K562 (cell line): ENCODE results near the gene NDUFC2. TPM values are rescaled to one million over a fixed set of nuclear protein-coding genes. Genes with fewer than 3 reads are reported as not detected.

ENCODE experiments used
- CBX2 ChIP-seq: fragments of 200-600 bp; sonication (generic); IDR thresholded peaks from one replicate; pipeline ENCODE4 v1.6.1; 2012; ENCODE audit warnings: mild to moderate bottlenecking, low read length, inconsistent platforms; ENCODE audit not compliant: insufficient read depth, poor library complexity, severe bottlenecking
- ETV5 ChIP-seq: sonication (generic); formaldehyde crosslinking; IDR thresholded peaks from 2 replicates; pipeline ENCODE4 v1.4.0; 2020; ENCODE audit warnings: low read depth, mild to moderate bottlenecking, missing genetic modification reagents
- FOXA3 ChIP-seq, 2 experiments: fragments of 450-650 bp in 1 of 2; sonication (generic) in 1 of 2; formaldehyde crosslinking; IDR thresholded peaks in 1 of 2; conservative IDR thresholded peaks in 1 of 2; 2 replicates each; pipeline versions ENCODE4 v1.4.0 to v1.8.0; 2020 to 2022; ENCODE audit warnings: mild to moderate bottlenecking in 2 of 2, missing genetic modification reagents in 1 of 2
- KAT2B ChIP-seq: IDR thresholded peaks from one replicate; pipeline ENCODE4 v1.6.1; 2012; ENCODE audit warnings: low read depth, mild to moderate bottlenecking, control low read depth, inconsistent platforms, low read length, moderate library complexity
- LCOR ChIP-seq: sonication (generic); formaldehyde crosslinking; IDR thresholded peaks from 2 replicates; pipeline ENCODE4 v1.8.0; 2022; ENCODE audit warnings: mild to moderate bottlenecking, missing genetic modification reagents
- PCBP1 ChIP-seq: fragments of 200-400 bp; formaldehyde crosslinking; IDR thresholded peaks from 2 replicates; pipeline ENCODE4 v1.6.1; 2018; ENCODE audit warnings: mild to moderate bottlenecking, low read depth, low read length; ENCODE audit not compliant: poor library complexity, severe bottlenecking
- ZNF134 ChIP-seq: fragments of 250-450 bp; sonication (Bioruptor Pico); conservative IDR thresholded peaks from 2 replicates; pipeline ENCODE4 v1.4.0; 2020
- polyA plus RNA-seq, 8 experiments: library from polyadenylated mRNA; depleted of rRNA in 4 of 8; stranded (reverse) in 5 of 8; unstranded in 3 of 8; fragments of >200 nt; fragmentation: Nextera tagmentation in 2 of 8; fragmentation: Illumina TruSeq in 1 of 8; extraction: Ambion mirVana in 2 of 8; extraction: Trizol in 1 of 8; gene quantifications; 2 replicates each; pipeline versions ENCODE4 v1.2.1 to v1.2.3, GENCODE V29; 2011 to 2014; ENCODE audit warnings: inconsistent platforms in 1 of 8, missing spikeins in 1 of 8
- total RNA-seq, 7 experiments: library from RNA; depleted of rRNA in 6 of 7; stranded (reverse); fragments of >200 nt in 6 of 7; fragmentation: Illumina TruSeq in 2 of 7; extraction: Trizol in 2 of 7; gene quantifications; 2 replicates each; pipeline versions ENCODE4 v1.2.1 to v1.2.3, GENCODE V29; 2011 to 2021; ENCODE audit warnings: low replicate concordance in 1 of 7
- TF ChIP-seq, protein P1 (sequence below): fragments of 250-450 bp; sonication (Bioruptor Pico); IDR thresholded peaks from 2 replicates; pipeline ENCODE4 v1.8.0; 2021; ENCODE audit warnings: borderline replicate concordance, mild to moderate bottlenecking, moderate library complexity; ENCODE audit not compliant: poor library complexity, severe bottlenecking
- TF ChIP-seq, protein P2 (sequence below): sonication (generic); formaldehyde crosslinking; IDR thresholded peaks from 2 replicates; pipeline ENCODE4 v1.8.1; 2023; ENCODE audit warnings: mild to moderate bottlenecking, missing genetic modification reagents, moderate library complexity
- TF ChIP-seq, protein P3 (sequence below), 2 experiments: IDR thresholded peaks; 2 replicates each; pipeline ENCODE4 v1.6.1; 2012; ENCODE audit warnings: improper control_type of control experiment in 2 of 2, low read depth in 2 of 2, low read length in 2 of 2, borderline replicate concordance in 1 of 2
- TF ChIP-seq, protein P4 (sequence below): fragments of 450-650 bp; IDR thresholded peaks from 2 replicates; pipeline ENCODE4 v1.6.1; 2014; ENCODE audit warnings: low read depth, mild to moderate bottlenecking, moderate library complexity, borderline replicate concordance
- TF ChIP-seq, protein P5 (sequence below): fragments of 450-650 bp; formaldehyde crosslinking; IDR thresholded peaks from 2 replicates; pipeline ENCODE4 v1.4.0; 2020; ENCODE audit warnings: mild to moderate bottlenecking, moderate library complexity
- TF ChIP-seq, protein P6 (sequence below): fragments of 250-450 bp; sonication (Bioruptor Pico); IDR thresholded peaks from 2 replicates; pipeline ENCODE4 v1.8.0; 2022; ENCODE audit warnings: moderate library complexity, mild to moderate bottlenecking, inconsistent platforms
- TF ChIP-seq, protein P7 (sequence below): sonication (generic); IDR thresholded peaks from 2 replicates; pipeline ENCODE4 v1.6.1; 2016

The NDUFC2 gene
- total and polyA plus RNA-seq, 9 of the 15 experiments (the other 6 are each of a cell fraction or from before 2014, with no cell fraction given), result 168 to 1,119 (median 442) TPM

DNA sequence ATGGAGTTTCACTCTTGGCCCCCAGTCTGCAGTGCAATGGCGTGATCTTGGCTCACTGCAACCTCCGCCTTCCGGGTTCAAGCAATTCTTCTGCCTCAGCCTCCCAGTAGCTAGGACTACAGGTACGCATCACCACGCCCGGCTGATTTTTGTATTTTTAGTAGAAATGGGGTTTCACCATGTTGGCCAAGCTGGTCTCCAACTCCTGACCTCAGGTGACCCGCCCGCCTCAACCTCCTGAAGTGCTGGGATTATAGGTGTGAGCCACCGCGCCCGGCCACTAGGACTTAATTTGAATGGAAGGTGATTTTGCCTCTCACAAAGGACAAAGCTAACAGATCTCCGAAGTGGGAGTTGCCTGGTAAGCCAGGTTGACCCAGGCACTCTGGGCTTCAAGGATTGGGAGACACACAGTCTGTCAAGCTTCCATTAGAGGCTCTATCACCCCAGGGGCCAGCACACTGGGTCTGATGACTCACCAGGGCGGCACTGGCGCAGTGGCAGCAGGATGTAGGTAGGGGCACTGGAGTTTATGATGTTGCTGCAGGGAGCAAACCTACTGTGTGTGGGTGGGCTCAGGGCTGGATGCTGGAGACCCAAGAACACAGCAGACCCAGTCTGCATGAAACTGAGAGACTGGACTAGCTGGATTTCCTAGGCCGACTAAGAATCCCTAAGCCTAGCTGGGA is 38.8 kb downstream of the NDUFC2 start (continued):
- TF ChIP-seq ETV5 (0 out of 2 replicates have a peak, but pooled peaks have one; percentile 18), PCBP1 (no peak), ZNF134 (CRISPR knock-in tag) (no peak), LCOR (CRISPR knock-in tag) (no peak), KAT2B (no peak), CBX2 (no peak), FOXA3 (CRISPR knock-in tag; conservative IDR thresholded peaks at IDR 0.05 in 1 of 2, IDR thresholded peaks at IDR 0.05 in 1 of 2) (no peak)
- TF ChIP-seq, protein P1, sequence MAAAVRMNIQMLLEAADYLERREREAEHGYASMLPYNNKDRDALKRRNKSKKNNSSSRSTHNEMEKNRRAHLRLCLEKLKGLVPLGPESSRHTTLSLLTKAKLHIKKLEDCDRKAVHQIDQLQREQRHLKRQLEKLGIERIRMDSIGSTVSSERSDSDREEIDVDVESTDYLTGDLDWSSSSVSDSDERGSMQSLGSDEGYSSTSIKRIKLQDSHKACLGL (CRISPR knock-in tag), result no peak
- TF ChIP-seq, protein P2, sequence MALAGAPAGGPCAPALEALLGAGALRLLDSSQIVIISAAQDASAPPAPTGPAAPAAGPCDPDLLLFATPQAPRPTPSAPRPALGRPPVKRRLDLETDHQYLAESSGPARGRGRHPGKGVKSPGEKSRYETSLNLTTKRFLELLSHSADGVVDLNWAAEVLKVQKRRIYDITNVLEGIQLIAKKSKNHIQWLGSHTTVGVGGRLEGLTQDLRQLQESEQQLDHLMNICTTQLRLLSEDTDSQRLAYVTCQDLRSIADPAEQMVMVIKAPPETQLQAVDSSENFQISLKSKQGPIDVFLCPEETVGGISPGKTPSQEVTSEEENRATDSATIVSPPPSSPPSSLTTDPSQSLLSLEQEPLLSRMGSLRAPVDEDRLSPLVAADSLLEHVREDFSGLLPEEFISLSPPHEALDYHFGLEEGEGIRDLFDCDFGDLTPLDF (CRISPR knock-in tag), result no peak
- TF ChIP-seq, protein P3, sequence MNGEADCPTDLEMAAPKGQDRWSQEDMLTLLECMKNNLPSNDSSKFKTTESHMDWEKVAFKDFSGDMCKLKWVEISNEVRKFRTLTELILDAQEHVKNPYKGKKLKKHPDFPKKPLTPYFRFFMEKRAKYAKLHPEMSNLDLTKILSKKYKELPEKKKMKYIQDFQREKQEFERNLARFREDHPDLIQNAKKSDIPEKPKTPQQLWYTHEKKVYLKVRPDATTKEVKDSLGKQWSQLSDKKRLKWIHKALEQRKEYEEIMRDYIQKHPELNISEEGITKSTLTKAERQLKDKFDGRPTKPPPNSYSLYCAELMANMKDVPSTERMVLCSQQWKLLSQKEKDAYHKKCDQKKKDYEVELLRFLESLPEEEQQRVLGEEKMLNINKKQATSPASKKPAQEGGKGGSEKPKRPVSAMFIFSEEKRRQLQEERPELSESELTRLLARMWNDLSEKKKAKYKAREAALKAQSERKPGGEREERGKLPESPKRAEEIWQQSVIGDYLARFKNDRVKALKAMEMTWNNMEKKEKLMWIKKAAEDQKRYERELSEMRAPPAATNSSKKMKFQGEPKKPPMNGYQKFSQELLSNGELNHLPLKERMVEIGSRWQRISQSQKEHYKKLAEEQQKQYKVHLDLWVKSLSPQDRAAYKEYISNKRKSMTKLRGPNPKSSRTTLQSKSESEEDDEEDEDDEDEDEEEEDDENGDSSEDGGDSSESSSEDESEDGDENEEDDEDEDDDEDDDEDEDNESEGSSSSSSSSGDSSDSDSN (IDR thresholded peaks at IDR 0.05; ENCODE audit: borderline replicate concordance in 1 of 2, low read depth in 2 of 2, low read length in 2 of 2), result no peak
- TF ChIP-seq, protein P4, sequence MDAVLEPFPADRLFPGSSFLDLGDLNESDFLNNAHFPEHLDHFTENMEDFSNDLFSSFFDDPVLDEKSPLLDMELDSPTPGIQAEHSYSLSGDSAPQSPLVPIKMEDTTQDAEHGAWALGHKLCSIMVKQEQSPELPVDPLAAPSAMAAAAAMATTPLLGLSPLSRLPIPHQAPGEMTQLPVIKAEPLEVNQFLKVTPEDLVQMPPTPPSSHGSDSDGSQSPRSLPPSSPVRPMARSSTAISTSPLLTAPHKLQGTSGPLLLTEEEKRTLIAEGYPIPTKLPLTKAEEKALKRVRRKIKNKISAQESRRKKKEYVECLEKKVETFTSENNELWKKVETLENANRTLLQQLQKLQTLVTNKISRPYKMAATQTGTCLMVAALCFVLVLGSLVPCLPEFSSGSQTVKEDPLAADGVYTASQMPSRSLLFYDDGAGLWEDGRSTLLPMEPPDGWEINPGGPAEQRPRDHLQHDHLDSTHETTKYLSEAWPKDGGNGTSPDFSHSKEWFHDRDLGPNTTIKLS, result no peak
- TF ChIP-seq, protein P5, sequence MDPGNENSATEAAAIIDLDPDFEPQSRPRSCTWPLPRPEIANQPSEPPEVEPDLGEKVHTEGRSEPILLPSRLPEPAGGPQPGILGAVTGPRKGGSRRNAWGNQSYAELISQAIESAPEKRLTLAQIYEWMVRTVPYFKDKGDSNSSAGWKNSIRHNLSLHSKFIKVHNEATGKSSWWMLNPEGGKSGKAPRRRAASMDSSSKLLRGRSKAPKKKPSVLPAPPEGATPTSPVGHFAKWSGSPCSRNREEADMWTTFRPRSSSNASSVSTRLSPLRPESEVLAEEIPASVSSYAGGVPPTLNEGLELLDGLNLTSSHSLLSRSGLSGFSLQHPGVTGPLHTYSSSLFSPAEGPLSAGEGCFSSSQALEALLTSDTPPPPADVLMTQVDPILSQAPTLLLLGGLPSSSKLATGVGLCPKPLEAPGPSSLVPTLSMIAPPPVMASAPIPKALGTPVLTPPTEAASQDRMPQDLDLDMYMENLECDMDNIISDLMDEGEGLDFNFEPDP (CRISPR knock-in tag), result no peak
- TF ChIP-seq, protein P6, sequence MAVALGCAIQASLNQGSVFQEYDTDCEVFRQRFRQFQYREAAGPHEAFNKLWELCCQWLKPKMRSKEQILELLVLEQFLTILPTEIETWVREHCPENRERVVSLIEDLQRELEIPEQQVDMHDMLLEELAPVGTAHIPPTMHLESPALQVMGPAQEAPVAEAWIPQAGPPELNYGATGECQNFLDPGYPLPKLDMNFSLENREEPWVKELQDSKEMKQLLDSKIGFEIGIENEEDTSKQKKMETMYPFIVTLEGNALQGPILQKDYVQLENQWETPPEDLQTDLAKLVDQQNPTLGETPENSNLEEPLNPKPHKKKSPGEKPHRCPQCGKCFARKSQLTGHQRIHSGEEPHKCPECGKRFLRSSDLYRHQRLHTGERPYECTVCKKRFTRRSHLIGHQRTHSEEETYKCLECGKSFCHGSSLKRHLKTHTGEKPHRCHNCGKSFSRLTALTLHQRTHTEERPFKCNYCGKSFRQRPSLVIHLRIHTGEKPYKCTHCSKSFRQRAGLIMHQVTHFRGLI (CRISPR knock-in tag), result no peak
- TF ChIP-seq, protein P7, sequence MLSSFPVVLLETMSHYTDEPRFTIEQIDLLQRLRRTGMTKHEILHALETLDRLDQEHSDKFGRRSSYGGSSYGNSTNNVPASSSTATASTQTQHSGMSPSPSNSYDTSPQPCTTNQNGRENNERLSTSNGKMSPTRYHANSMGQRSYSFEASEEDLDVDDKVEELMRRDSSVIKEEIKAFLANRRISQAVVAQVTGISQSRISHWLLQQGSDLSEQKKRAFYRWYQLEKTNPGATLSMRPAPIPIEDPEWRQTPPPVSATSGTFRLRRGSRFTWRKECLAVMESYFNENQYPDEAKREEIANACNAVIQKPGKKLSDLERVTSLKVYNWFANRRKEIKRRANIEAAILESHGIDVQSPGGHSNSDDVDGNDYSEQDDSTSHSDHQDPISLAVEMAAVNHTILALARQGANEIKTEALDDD, result 0 out of 2 replicates have a peak, but pooled peaks have one; percentile 40
